Left colon (tissue), 2 donors: ENCODE results near the gene IL1RN. TPM values are rescaled to one million over a fixed set of nuclear protein-coding genes. Genes with fewer than 3 reads are reported as not detected.

Experiments used
- ATAC-seq: fragments of 200-7000 bp; cut with Tn5 transposase; one replicate; pipeline ENCODE4 v1.9.1; 2020; ENCODE audit warnings: mild to moderate bottlenecking, moderate library complexity
- DNase-seq, 2 donors: peaks; one replicate each; pipeline ENCODE4 v3.0.0-alpha.2; 2020
- intact Hi-C, 2 donors: fragments of 100-400 bp; cut with DNase I in 1 of 2; cut with micrococcal nuclease in 1 of 2; formaldehyde crosslinking; loops; one replicate each; pipeline versions ENCODE4 v1.11.2 to v1.14.0; 2022; cut with DNase I, micrococcal nuclease
- total RNA-seq, 2 donors: library from RNA; stranded (reverse); fragmentation: NEBNext Ultra II Directional; extraction: Animal tissue kit (Norgen Biotek cat#: 25700); gene quantifications; one replicate each; pipeline ENCODE4 v1.2.1, GENCODE V29; 2021
- donor health status: DM: no; HTN: no; CAD: no.
- donor health status: DM: yes; HTN: yes; CAD: no.

Gene IL1RN
- total RNA-seq, 2 donors from 2014 or later = 2.6 to 15.7 TPM

DNA sequence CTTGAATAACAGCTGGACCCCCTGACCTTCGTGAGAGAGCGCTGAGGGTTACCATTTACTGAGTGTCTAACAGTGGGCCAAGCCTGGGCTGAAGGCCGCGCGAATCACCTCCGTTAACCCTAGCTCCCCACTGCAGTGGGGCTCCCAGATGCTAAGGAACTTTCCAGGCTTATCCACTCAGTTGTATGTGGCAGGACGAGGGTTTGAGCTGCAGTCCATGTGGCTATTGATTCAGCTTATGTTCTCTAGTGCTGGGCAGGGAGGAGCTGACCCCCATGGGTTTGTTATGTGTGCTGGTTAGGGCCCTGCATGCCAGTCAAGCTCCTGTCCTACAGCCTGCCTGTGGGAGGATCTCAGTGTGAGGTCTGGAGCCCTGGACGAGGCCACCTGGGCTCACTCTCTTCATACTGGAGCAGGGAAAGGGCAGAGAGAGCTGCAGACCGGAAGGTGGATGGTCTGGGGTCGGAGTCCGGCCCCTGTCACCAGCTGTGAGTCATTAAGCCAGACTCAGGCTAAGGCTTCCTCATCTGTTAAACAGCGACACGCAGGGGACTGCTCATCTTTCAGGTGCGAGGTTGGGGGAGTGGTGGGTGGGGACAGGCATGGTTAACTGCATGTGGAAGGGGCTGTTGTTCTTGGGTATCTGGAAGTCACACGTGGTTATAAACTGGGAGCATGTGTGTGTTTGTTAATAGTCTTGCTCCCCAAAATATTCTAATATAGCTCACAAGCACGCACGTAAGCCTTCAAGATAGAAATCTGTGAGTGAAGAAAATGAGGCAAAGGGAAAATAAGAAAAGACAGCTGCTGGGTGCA is 52.9 kb downstream of the IL1RN start:
- intact Hi-C loops = no loop called here
- DNase-seq = no peak
- peak; percentile 35 for ATAC-seq

DNA sequence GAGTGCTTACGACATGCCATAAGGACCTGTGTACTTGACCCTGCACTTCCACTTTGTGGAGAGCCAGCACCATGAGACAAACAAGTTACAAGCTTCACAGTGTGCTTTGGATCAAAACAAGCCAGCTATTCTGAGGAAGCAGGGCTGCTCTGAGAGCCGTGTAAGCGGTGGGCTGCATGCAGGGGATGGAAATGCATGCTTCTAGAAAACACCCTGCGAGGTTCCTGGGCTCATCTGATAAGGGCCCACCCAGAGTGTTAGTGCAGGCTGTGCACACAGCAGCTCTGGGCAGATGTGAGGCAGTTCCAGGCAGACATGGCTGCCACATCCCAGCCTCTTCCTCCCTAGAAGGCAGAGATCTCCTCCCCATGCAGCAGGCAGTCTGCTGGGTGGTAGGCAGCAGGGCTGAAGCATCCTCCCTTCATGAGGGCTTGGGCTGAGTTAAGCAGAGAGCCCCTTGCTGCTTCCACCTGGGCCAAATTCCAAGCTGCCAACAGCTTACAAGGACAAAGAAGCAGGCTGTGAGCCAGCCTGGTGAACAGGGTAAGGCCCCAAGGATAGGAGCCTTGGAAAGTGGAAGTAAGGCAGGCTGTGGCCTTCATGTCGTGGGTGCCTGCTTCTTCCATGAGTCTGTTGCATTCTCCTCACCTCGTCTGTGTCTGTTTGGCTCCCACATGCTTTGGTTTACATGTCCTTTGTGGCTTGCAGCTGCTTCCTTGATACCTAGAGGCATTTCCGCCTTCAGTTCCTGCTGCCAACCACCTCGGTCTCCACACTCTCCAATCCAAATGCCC is 54.1 kb downstream of the IL1RN start:
- peak; percentile 7 for ATAC-seq
- DNase-seq = no peak
- intact Hi-C loops = no loop called here

DNA sequence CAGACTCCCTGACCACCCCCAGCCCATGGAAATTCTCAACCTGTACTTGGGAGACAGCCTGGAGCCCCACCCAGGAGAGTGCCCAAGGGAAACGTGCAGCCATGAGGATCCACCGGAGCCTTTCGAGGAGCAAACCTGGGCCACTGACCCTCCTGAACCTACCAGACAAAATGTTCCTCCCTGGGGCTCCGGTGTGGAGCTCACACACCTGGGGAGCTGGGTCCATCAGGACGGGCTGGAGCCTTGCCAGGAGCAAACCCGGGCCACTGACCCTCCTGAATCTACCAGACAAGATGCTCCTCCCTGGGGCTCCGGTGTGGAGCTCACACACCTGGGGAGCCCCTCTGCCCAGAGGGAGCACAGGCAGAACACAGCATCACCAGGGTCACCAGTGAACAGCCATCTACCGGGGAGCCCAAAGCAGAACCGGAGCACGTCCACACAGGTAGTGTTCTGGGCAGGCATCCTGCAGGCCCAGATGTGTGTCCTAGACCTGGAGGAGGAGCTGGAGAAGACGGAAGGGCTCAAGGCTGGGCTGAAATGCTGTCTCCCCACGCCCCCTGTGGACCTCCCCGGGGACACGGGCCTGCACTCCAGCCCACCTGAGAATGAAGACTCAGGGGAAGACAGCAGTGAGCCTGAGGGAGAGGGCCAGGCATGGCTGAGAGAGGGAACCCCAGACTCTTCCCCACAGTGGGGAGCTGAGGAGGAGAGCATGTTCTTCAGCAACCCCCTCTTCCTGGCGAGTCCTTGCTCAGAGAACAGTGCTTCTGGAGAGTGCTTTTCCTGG is 55.3 kb downstream of the IL1RN start:
- DNase-seq (no peak), ATAC-seq (no peak)
- intact Hi-C loops = no loop called here

DNA sequence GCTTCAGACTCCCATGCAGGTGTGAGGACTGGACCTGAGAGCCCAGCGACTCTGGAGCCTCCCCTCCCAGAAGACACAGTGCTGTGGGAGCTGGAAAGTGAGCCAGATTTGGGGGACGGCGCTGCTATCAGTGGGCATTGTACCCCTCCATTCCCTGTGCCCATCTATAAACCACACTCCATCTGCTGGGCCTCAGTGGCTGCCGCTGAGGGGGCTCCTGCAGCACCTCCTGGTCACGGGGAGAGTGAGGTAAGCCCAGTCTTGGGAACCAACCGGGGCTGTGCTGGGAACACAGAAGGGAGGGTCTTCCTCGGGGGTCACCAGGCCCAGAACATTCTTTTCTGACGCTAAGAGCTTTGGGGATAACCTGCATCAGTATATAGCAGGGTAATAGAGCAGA is 55.9 kb downstream of the IL1RN start:
- no peak for ATAC-seq
- no peak for DNase-seq
- intact Hi-C loops = no loop called here

Other genes starting within 250 kb of the IL1RN start
- gene IL37, start 216.4 kb upstream of the IL1RN start, total RNA-seq = 1 to 10 TPM in 1 of 2 donors, under 1 TPM in 1; 0.64 to 1.5 TPM
- under 1 TPM in 1 of 2 donors, not detected in 1; 0.31 TPM for gene IL36G, start 149.6 kb upstream of the IL1RN start, total RNA-seq
- not detected for gene IL36A, start 122.1 kb upstream of the IL1RN start, total RNA-seq
- not detected for gene IL36B, start 74.7 kb upstream of the IL1RN start, total RNA-seq
- not detected for gene IL36RN, start 68.4 kb upstream of the IL1RN start, total RNA-seq
- not detected for gene IL1F10, start 59.6 kb upstream of the IL1RN start, total RNA-seq
- 10 to 100 TPM; 68.4 to 72.1 TPM for gene PSD4, start 46.4 kb downstream of the IL1RN start, total RNA-seq
- gene PAX8, start 151.3 kb downstream of the IL1RN start, total RNA-seq = 10 to 100 TPM in 1 of 2 donors, 1 to 10 TPM in 1; 1.3 to 13.2 TPM